HCT116 (cell line): Measurements from ENCODE around the gene CHST15. TPM values are rescaled to one million over a fixed set of nuclear protein-coding genes. Genes with fewer than 3 reads are reported as not detected.

Experiments used
- ATAC-seq: fragments of 200-7000 bp; cut with Tn5 transposase; 2 replicates; pipeline ENCODE4 v1.9.1; 2020; ENCODE audit warnings: mild to moderate bottlenecking, moderate library complexity
- BruUV-seq: library from RNA; stranded (reverse); fragments of 400-500 nt; replicated peaks from 2 replicates; lab custom pipeline; 2021; lab: Mats Ljungman, UMichigan
- CTCF ChIA-PET: fragments of 300-600 bp; sonication (Branson Sonifier 250); formaldehyde crosslinking; loops from one replicate; lab custom pipeline; 2021; ENCODE audit warnings: antibody characterized with exemption; lab: Charles Lee
- POLR2A ChIA-PET: fragments of 300-600, 350-600 bp; sonication (Branson Sonifier 250); formaldehyde crosslinking; loops from one replicate; lab custom pipeline; 2021; ENCODE audit warnings: antibody characterized with exemption; lab: Charles Lee
- RAD21 ChIA-PET, 2 experiments: fragments of 300-600 bp; sonication (Branson Sonifier 250); formaldehyde crosslinking; loops; one replicate each; lab custom pipeline; 2023; ENCODE audit warnings: low total read pairs in 2 of 2; ENCODE audit not compliant: uncharacterized antibody in 2 of 2, unreplicated experiment in 2 of 2, low non-redundant PET in 1 of 2; lab: Charles Lee
- DNase-seq: peaks from one replicate; pipeline ENCODE4 v3.0.0-alpha.2; 2010; ENCODE audit warnings: low read depth, low spot score
- H2AFZ ChIP-seq: fragments of 200-600 bp; shearing (Covaris generic), sonication (generic); 2 replicates; pipeline ENCODE4 v1.6.1; 2017; ENCODE audit warnings: low read depth, mixed run types, mixed read lengths, antibody characterized with exemption, low read length; ENCODE audit not compliant: poor library complexity, severe bottlenecking
- H3K27ac ChIP-seq: 2 replicates; pipeline ENCODE4 v1.5.1; 2012; ENCODE audit warnings: low read depth, low read length
- H3K27me3 ChIP-seq: fragments of 200-600 bp; sonication (generic); 2 replicates; pipeline ENCODE4 v1.6.1; 2016; ENCODE audit warnings: mixed run types, low read length, mixed read lengths; ENCODE audit not compliant: insufficient read depth
- H3K36me3 ChIP-seq, 2 experiments: fragments of 200-500 bp in 1 of 2; fragments of 200-600 bp in 1 of 2; sonication (Bioruptor generic) in 1 of 2; sonication (generic) in 1 of 2; 2 replicates each; pipeline versions ENCODE4 v1.5.1 to v1.6.1; 2014 to 2016; ENCODE audit warnings: low read length in 2 of 2, inconsistent platforms in 1 of 2, mixed read lengths in 1 of 2, mixed run types in 1 of 2; ENCODE audit not compliant: insufficient read depth in 2 of 2, control insufficient read depth in 1 of 2
- H3K4me1 ChIP-seq, 2 experiments: fragments of 200-600 bp in 1 of 2; sonication (generic) in 1 of 2; 2 replicates each; pipeline versions ENCODE4 v1.5.1 to v1.6.1; 2012 to 2017; ENCODE audit warnings: low read length in 2 of 2, inconsistent platforms in 1 of 2, mild to moderate bottlenecking in 1 of 2, mixed read lengths in 1 of 2, mixed run types in 1 of 2, moderate library complexity in 1 of 2; ENCODE audit not compliant: insufficient read depth in 2 of 2, control insufficient read depth in 1 of 2
- H3K4me2 ChIP-seq: fragments of 200-600 bp; sonication (generic); 2 replicates; pipeline ENCODE4 v1.6.1; 2017; ENCODE audit warnings: mixed run types, low read length, mixed read lengths
- H3K4me3 ChIP-seq, 2 experiments: fragments of 200-600 bp in 1 of 2; sonication (generic) in 1 of 2; replicated peaks in 1 of 2; 2 replicates each; pipeline ENCODE4 v1.5.1; 2011 to 2016; ENCODE audit warnings: low read length in 2 of 2, control low read depth in 1 of 2, low read depth in 1 of 2, mild to moderate bottlenecking in 1 of 2, mixed read lengths in 1 of 2, mixed run types in 1 of 2
- H3K79me2 ChIP-seq: fragments of 200-600 bp; sonication (generic); 2 replicates; pipeline ENCODE4 v1.6.1; 2017; ENCODE audit warnings: mild to moderate bottlenecking, mixed run types, low read length, moderate library complexity, mixed read lengths; ENCODE audit not compliant: insufficient read depth
- H3K9ac ChIP-seq: fragments of 200-600 bp; sonication (generic); 2 replicates; pipeline ENCODE4 v1.6.1; 2016; ENCODE audit warnings: low read length, mixed read lengths
- H3K9me2 ChIP-seq: fragments of 200-600 bp; sonication (generic), shearing (Covaris generic); 2 replicates; pipeline ENCODE4 v1.6.1; 2017; ENCODE audit warnings: mixed run types, mild to moderate bottlenecking, moderate library complexity; ENCODE audit not compliant: insufficient read depth
- H3K9me3 ChIP-seq, 2 experiments: fragments of 200-500 bp in 1 of 2; fragments of 200-600 bp in 1 of 2; sonication (Bioruptor generic) in 1 of 2; sonication (generic) in 1 of 2; 2 replicates each; pipeline ENCODE4 v1.6.1; 2014 to 2017; ENCODE audit warnings: low read length in 2 of 2, mixed read lengths in 2 of 2, inconsistent platforms in 1 of 2, low read depth in 1 of 2, mild to moderate bottlenecking in 1 of 2, mixed run types in 1 of 2, moderate library complexity in 1 of 2; ENCODE audit not compliant: control insufficient read depth in 1 of 2, insufficient read depth in 1 of 2
- H4K20me1 ChIP-seq: fragments of 200-600 bp; sonication (generic), shearing (Covaris generic); 2 replicates; pipeline ENCODE4 v1.6.1; 2017; ENCODE audit warnings: mixed run types, mild to moderate bottlenecking, moderate library complexity; ENCODE audit not compliant: insufficient read depth
- EGR1 ChIP-seq: IDR thresholded peaks from 2 replicates; pipeline ENCODE4 v1.6.1; 2012; ENCODE audit warnings: low read depth
- ELF1 ChIP-seq: IDR thresholded peaks from 2 replicates; pipeline ENCODE4 v1.6.1; 2012; ENCODE audit warnings: low read depth, borderline replicate concordance
- EZH2 ChIP-seq: fragments of 200-600 bp; sonication (generic); IDR thresholded peaks from 2 replicates; pipeline ENCODE4 v1.6.1; 2017; ENCODE audit warnings: antibody characterized with exemption, mixed run types
- FOSL1 ChIP-seq: IDR thresholded peaks from 2 replicates; pipeline ENCODE4 v1.6.1; 2012; ENCODE audit warnings: low read depth
- POLR2A ChIP-seq: IDR thresholded peaks from 2 replicates; pipeline ENCODE4 v1.7.0; 2011; ENCODE audit warnings: borderline replicate concordance; ENCODE audit not compliant: insufficient read depth, insufficient read length; ENCODE audit errors: extremely low read depth
- RAD21 ChIP-seq: IDR thresholded peaks from 2 replicates; pipeline ENCODE4 v1.6.1; 2012; ENCODE audit warnings: low read depth, mild to moderate bottlenecking
- SRF ChIP-seq: IDR thresholded peaks from 2 replicates; pipeline ENCODE4 v1.6.1; 2012; ENCODE audit warnings: low read depth
- TCF7L2 ChIP-seq: IDR thresholded peaks from 2 replicates; pipeline ENCODE4 v1.7.0; 2011; ENCODE audit warnings: borderline replicate concordance, inconsistent platforms; ENCODE audit not compliant: insufficient read depth, insufficient read length; ENCODE audit errors: extremely low read depth
- ZFX ChIP-seq: fragments of 450-650 bp; IDR thresholded peaks from 2 replicates; pipeline ENCODE4 v1.6.1; 2017
- intact Hi-C: fragments of 100-400 bp; cut with micrococcal nuclease; formaldehyde crosslinking; loops from 2 replicates; pipeline ENCODE4 v1.10.0; 2022
- total RNA-seq: library from RNA; stranded (reverse); gene quantifications from one replicate; pipeline ENCODE4 v1.2.1, GENCODE V29; 2021; ENCODE audit not compliant: unreplicated experiment
- TF ChIP-seq, protein P1 (sequence below): IDR thresholded peaks from 2 replicates; pipeline ENCODE4 v1.6.1; 2012; ENCODE audit warnings: low read depth
- TF ChIP-seq, protein P2 (sequence below): IDR thresholded peaks from 2 replicates; pipeline ENCODE4 v1.6.1; 2012

Gene CHST15
- total RNA-seq, 1 experiment from 2014 or later = 47.2 TPM

DNA sequence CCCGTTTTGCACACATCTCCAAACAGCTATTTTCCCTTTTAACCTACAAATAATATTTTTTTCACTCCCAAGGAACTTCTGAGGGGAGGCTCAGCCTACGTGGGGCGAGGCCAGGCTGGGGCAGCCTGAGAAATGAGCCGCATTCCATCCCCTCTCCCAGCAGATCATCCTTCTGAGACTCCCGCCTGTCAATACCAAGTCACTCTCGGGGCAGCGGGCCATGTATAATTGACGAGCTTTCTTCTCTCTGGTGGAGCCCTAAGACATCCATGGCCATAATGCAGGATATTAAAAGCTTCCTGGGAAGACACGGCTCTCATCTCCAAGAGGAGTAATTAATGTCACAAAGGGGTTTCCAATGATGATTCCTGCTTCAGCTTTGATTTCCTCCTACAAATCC is 37.8 kb upstream of the CHST15 start (continued):
- TF ChIP-seq, protein P1, sequence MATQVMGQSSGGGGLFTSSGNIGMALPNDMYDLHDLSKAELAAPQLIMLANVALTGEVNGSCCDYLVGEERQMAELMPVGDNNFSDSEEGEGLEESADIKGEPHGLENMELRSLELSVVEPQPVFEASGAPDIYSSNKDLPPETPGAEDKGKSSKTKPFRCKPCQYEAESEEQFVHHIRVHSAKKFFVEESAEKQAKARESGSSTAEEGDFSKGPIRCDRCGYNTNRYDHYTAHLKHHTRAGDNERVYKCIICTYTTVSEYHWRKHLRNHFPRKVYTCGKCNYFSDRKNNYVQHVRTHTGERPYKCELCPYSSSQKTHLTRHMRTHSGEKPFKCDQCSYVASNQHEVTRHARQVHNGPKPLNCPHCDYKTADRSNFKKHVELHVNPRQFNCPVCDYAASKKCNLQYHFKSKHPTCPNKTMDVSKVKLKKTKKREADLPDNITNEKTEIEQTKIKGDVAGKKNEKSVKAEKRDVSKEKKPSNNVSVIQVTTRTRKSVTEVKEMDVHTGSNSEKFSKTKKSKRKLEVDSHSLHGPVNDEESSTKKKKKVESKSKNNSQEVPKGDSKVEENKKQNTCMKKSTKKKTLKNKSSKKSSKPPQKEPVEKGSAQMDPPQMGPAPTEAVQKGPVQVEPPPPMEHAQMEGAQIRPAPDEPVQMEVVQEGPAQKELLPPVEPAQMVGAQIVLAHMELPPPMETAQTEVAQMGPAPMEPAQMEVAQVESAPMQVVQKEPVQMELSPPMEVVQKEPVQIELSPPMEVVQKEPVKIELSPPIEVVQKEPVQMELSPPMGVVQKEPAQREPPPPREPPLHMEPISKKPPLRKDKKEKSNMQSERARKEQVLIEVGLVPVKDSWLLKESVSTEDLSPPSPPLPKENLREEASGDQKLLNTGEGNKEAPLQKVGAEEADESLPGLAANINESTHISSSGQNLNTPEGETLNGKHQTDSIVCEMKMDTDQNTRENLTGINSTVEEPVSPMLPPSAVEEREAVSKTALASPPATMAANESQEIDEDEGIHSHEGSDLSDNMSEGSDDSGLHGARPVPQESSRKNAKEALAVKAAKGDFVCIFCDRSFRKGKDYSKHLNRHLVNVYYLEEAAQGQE = no peak
- TF ChIP-seq, protein P2, sequence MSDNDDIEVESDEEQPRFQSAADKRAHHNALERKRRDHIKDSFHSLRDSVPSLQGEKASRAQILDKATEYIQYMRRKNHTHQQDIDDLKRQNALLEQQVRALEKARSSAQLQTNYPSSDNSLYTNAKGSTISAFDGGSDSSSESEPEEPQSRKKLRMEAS = no peak
- TF ChIP-seq FOSL1 (no peak), ELF1 (no peak), SRF (no peak)

DNA sequence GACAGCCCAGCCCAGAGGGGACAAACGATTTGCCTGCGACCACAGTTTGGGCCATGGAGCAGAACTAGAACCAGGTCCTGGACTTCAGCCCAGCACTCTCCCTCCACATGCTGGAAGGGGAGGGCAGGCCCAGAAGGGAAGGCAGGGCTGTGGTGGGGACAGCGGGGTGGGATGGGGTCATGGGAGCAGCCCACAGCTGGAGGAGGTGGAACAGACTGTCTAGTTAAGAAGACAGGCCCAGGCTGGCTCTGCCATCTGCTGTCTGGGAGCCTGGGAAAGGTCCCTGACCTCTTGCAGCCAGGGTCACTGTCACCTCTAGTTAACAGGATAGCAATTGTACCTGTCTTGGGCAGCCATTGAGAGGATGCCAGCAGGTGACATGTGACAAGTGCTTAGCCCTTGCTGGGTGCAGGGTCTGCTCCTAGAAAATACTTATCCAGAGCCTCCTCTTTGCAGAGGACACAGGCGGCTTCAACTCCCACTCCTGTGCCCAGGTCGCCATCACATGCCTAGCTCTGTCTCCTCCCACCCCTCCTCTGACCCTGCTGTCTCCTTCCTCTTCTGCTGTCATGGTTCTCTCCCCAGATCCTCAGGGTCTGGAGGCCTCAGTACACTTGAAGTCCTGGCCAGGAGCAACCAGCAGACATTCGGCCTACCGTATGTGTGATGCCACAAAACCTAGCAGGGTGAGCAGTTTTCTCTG is 37.0 kb upstream of the CHST15 start:
- Histone ChIP-seq H3K36me3 (no peaks in the 10 kb centered on the region), H3K79me2 (no peaks in the 10 kb centered on the region), H3K4me2 (no peak overlapping the region), H3K27ac (no peak overlapping the region)
- ATAC-seq (no peak), DNase-seq (no peak)
- POLR2A ChIA-PET = no interaction called here
- BruUV-seq = no TSS peak
- TF ChIP-seq TCF7L2 = no peak
- no peak for TF ChIP-seq EZH2
- no peak for TF ChIP-seq POLR2A
- TF ChIP-seq RAD21 = no peak
- TF ChIP-seq SRF = no peak
- TF ChIP-seq EGR1 = no peak
- TF ChIP-seq, protein P2 = no peak
- TF ChIP-seq, protein P1 = no peak
- no peak for TF ChIP-seq ZFX
- TF ChIP-seq, all 23 proteins: peak for 0
- RAD21 ChIA-PET = no interaction called here
- H2AFZ ChIP-seq = no peak overlapping the region
- H3K27me3 ChIP-seq = no peaks in the 10 kb centered on the region
- H4K20me1 ChIP-seq = no peaks in the 10 kb centered on the region
- no peaks in the 10 kb centered on the region for H3K9me2 ChIP-seq
- H3K9ac ChIP-seq = no peak overlapping the region
- no peak overlapping the region for H3K4me3 ChIP-seq
- CTCF ChIA-PET = no interaction called here
- intact Hi-C loops = no loop called here
- no peaks in the 10 kb centered on the region for H3K9me3 ChIP-seq
- H3K4me1 ChIP-seq = peaks cover 0 to 8% of the 10 kb centered on the region in 2 experiments; a peak in 1 of 4 replicates
